ES-I3 (cell line): ENCODE results near the gene HSPB9.

ENCODE experiments used
- H3K36me3 ChIP-seq: 2 replicates; pipeline ENCODE4 v1.6.1; 2013; ENCODE audit warnings: mild to moderate bottlenecking, low read length, control low read depth, moderate library complexity; ENCODE audit not compliant: insufficient read depth
- H3K4me1 ChIP-seq: 2 replicates; pipeline ENCODE4 v1.6.1; 2013; ENCODE audit warnings: mild to moderate bottlenecking, control low read depth, low read length; ENCODE audit not compliant: insufficient read depth
- H3K9ac ChIP-seq: 2 replicates; pipeline ENCODE4 v1.6.1; 2013; ENCODE audit warnings: low read depth, mild to moderate bottlenecking, low read length, moderate library complexity
- H3K9me3 ChIP-seq: 2 replicates; pipeline ENCODE4 v1.6.1; 2013; ENCODE audit warnings: mild to moderate bottlenecking, low read length, moderate library complexity; ENCODE audit not compliant: control insufficient read depth, insufficient read depth

HSPB9 gene

GRCh38 chr17:42163696-42164407 lies 41.2 kb downstream of the HSPB9 start:
- Histone ChIP-seq H3K9me3 (no peaks in the 10 kb centered on the region), H3K4me1 (no peaks in the 10 kb centered on the region; the same call in 1 of the 2 replicates), H3K9ac (no peak overlapping the region), H3K36me3 (no peaks in the 10 kb centered on the region)

GRCh38 chr17:42165751-42166150 lies 43.1 kb downstream of the HSPB9 start:
- Histone ChIP-seq H3K36me3 (no peaks in the 10 kb centered on the region), H3K9me3 (no peaks in the 10 kb centered on the region), H3K9ac (no peak overlapping the region), H3K4me1 (no peaks in the 10 kb centered on the region; the same call in 1 of the 2 replicates)

GRCh38 chr17:42166196-42166763 lies 43.7 kb downstream of the HSPB9 start:
- Histone ChIP-seq H3K4me1 (no peaks in the 10 kb centered on the region; the same call in 1 of the 2 replicates), H3K9ac (no peak overlapping the region), H3K9me3 (no peaks in the 10 kb centered on the region), H3K36me3 (no peaks in the 10 kb centered on the region)

- Histone ChIP-seq H3K9me3 (no peaks in the 10 kb centered on the region), H3K36me3 (no peaks in the 10 kb centered on the region), H3K9ac (no peak overlapping the region), H3K4me1 (no peaks in the 10 kb centered on the region; the same call in 1 of the 2 replicates)
These were observed 45.2 kb downstream of the HSPB9 start for GRCh38 chr17:42167807-42168206.

- H3K36me3 ChIP-seq, result no peaks in the 10 kb centered on the region
- H3K4me1 ChIP-seq, result no peaks in the 10 kb centered on the region
- no peak overlapping the region for H3K9ac ChIP-seq
- no peaks in the 10 kb centered on the region for H3K9me3 ChIP-seq
These were observed 46.7 kb downstream of the HSPB9 start for GRCh38 chr17:42169351-42169750.

- Histone ChIP-seq H3K4me1 (no peaks in the 10 kb centered on the region), H3K36me3 (no peaks in the 10 kb centered on the region), H3K9ac (no peak overlapping the region), H3K9me3 (no peaks in the 10 kb centered on the region)
These were observed 49.2 kb downstream of the HSPB9 start for GRCh38 chr17:42171831-42172230.
